Measurements from ENCODE around the gene ZBTB7C. TPM values are rescaled to one million over a fixed set of nuclear protein-coding genes. Genes with fewer than 3 reads are reported as not detected.
A peak's percentile ranks its signal among the peaks of the same experiment; 100 is the strongest.

The ZBTB7C gene
- total and polyA plus RNA-seq, 5 donors: 0.88 to 3.7 (median 2.0) TPM

DNA sequence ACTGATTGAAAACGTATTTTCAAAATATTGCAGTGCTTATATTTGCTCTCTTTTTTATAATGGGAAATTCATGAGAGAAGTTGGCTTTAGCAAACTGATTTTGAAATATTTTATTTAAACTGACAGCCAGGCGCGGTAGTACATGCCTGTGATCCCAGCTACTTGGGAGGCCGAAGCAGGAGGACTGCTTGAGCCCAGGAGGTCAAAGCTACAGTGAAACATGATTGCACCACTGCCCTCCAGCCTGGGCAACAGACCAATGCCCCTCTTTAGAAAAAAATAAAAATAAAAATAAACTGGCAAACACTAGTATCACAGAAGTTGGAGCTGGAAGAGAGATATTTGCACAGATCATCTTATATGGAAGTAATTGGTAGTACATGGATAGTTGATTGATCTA is 20.7 kb downstream of the ZBTB7C start:
- ATAC-seq: no peak

DNA sequence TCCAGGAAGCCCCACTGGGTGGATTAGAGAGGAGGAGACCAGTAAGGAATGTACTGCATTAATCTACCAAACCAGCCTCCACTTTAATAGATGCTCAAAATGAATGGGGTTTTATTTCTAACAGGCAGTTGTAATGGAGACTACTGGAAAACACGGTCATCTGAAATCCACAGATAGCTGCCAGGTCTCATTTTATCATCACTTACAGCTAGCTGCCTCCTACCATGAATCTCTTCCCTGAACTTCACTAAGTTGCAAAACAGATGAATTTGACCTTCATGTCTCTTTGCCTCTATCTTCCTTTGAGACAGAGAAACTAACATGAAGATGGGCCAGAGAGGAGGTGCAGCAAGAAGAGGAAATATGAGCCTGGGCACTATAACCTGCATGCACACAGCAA is 21.9 kb downstream of the ZBTB7C start:
- Histone ChIP-seq H3K4me3 (ENCODE audit: low read length) (no peak overlapping the region), H3K4me1 (ENCODE audit: control insufficient read depth, insufficient read depth, low read length) (no peaks in the 10 kb centered on the region), H3K27me3 (ENCODE audit: control insufficient read depth, insufficient read depth) (no peaks in the 10 kb centered on the region), H3K27ac (ENCODE audit: low read length) (no peak overlapping the region), H3K9me3 (ENCODE audit: control insufficient read depth, low read length) (no peaks in the 10 kb centered on the region)
- intact Hi-C loops (cut with DNase I): no loop called here
- ATAC-seq: no peak
- WGBS: 39% methylated on average over 1 of the region's 1 CpG
- DNase-seq: no peak

More for the DNA sequence above, 20.7 kb downstream of the ZBTB7C start:
- intact Hi-C loops (cut with DNase I): no loop called here
- Histone ChIP-seq H3K4me1 (ENCODE audit: control insufficient read depth, insufficient read depth, low read length) (no peaks in the 10 kb centered on the region), H3K4me3 (ENCODE audit: low read length) (no peak overlapping the region), H3K9me3 (ENCODE audit: control insufficient read depth, low read length) (no peaks in the 10 kb centered on the region), H3K27ac (ENCODE audit: low read length) (no peak overlapping the region), H3K27me3 (ENCODE audit: control insufficient read depth, insufficient read depth) (no peaks in the 10 kb centered on the region)
- DNase-seq: no peak
- WGBS: 93% methylated on average over 4 of the region's 4 CpGs

GRCh38 chr18:48385596-48385995 is 23.6 kb downstream of the ZBTB7C start:
- Histone ChIP-seq H3K4me1 (ENCODE audit: control insufficient read depth, insufficient read depth, low read length) (no peaks in the 10 kb centered on the region), H3K27ac (ENCODE audit: low read length) (no peak overlapping the region), H3K27me3 (ENCODE audit: control insufficient read depth, insufficient read depth) (no peaks in the 10 kb centered on the region), H3K9me3 (ENCODE audit: control insufficient read depth, low read length) (no peaks in the 10 kb centered on the region), H3K4me3 (ENCODE audit: low read length) (no peak overlapping the region)
- intact Hi-C loops (cut with DNase I): no loop called here
- ATAC-seq (no peak), DNase-seq (no peak)
- WGBS: 67% methylated on average over 12 of the region's 12 CpGs

- Histone ChIP-seq H3K27me3 (ENCODE audit: control insufficient read depth, insufficient read depth) (no peaks in the 10 kb centered on the region), H3K4me1 (ENCODE audit: control insufficient read depth, insufficient read depth, low read length) (peaks cover 4% of the 10 kb centered on the region), H3K4me3 (ENCODE audit: low read length) (no peak overlapping the region), H3K9me3 (ENCODE audit: control insufficient read depth, low read length) (no peaks in the 10 kb centered on the region), H3K27ac (ENCODE audit: low read length) (no peak overlapping the region)
- WGBS: 54% methylated on average over 3 of the region's 3 CpGs
- no peak for DNase-seq
- no peak for ATAC-seq
- intact Hi-C loops (cut with DNase I): no loop called here
Measured at GRCh38 chr18:48376934-48377333, 32.2 kb downstream of the ZBTB7C start.

- H3K4me1 ChIP-seq (ENCODE audit: control insufficient read depth, insufficient read depth, low read length): peaks cover 4% of the 10 kb centered on the region
- H3K27ac ChIP-seq (ENCODE audit: low read length): no peak overlapping the region
- no peaks in the 10 kb centered on the region for H3K9me3 ChIP-seq (ENCODE audit: control insufficient read depth, low read length)
- no peaks in the 10 kb centered on the region for H3K27me3 ChIP-seq (ENCODE audit: control insufficient read depth, insufficient read depth)
- ATAC-seq (no peak), DNase-seq (no peak)
- H3K4me3 ChIP-seq (ENCODE audit: low read length): no peak overlapping the region
- WGBS: 57% methylated on average over 6 of the region's 6 CpGs
- intact Hi-C loops (cut with DNase I): no loop called here
Measured at GRCh38 chr18:48376406-48376805, 32.8 kb downstream of the ZBTB7C start.

- DNase-seq (no peak), ATAC-seq (peak; percentile 72 to 78)
- H3K27me3 ChIP-seq (ENCODE audit: control insufficient read depth, insufficient read depth): no peaks in the 10 kb centered on the region
- H3K4me1 ChIP-seq (ENCODE audit: control insufficient read depth, insufficient read depth, low read length): peaks cover 4% of the 10 kb centered on the region
- H3K9me3 ChIP-seq (ENCODE audit: control insufficient read depth, low read length): no peaks in the 10 kb centered on the region
- no peak overlapping the region for H3K4me3 ChIP-seq (ENCODE audit: low read length)
- H3K27ac ChIP-seq (ENCODE audit: low read length): no peak overlapping the region
- intact Hi-C loops (cut with DNase I): no loop called here
- WGBS: 55% methylated on average over 7 of the region's 7 CpGs
Measured at GRCh38 chr18:48375150-48375800, 33.9 kb downstream of the ZBTB7C start.

GRCh38 chr18:48374423-48375149 is 34.6 kb downstream of the ZBTB7C start:
- WGBS: 56% methylated on average over 7 of the region's 7 CpGs
- Histone ChIP-seq H3K4me3 (ENCODE audit: low read length) (no peak overlapping the region), H3K4me1 (ENCODE audit: control insufficient read depth, insufficient read depth, low read length) (peaks cover 4% of the 10 kb centered on the region), H3K9me3 (ENCODE audit: control insufficient read depth, low read length) (no peaks in the 10 kb centered on the region), H3K27ac (ENCODE audit: low read length) (no peak overlapping the region), H3K27me3 (ENCODE audit: control insufficient read depth, insufficient read depth) (no peaks in the 10 kb centered on the region)
- ATAC-seq: peak; percentile 64 to 80
- DNase-seq: no peak
- intact Hi-C loops (cut with DNase I): no loop called here

DNA sequence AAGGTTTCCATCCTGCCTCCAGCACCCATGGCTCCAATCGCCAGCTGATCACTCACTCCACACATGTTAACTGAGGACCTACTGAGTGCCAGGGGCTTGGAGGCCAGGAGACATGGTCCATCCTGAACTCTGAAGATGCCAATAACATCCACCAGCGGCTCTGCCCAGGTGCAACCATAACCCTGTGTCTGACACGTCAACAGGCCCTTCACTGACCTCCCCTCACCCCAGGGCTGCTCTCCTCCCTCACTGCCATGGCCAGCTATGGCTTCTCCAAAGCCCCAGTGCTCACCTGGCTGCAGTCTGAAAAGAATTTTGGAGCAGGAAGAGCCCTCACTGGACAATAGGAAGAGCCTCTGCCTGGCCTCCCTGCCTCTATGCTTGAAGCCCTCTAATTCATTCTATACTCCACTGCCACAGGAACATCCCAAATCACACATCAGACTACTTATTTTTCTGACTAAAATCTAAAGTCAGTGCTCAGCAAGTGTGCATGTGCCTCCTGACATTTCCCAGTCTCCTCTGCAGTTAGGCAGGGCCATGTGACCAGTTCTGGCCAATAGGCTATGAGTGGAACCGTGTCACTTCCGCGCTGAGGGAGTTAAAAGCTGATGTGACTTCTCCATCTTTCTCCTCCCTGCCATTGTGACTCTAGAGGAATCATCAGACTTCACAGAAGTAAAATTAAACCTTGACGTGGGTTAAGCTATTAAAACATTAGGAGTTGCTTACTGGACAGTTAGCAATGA is 37.2 kb downstream of the ZBTB7C start:
- ATAC-seq: no peak
- H3K9me3 ChIP-seq (ENCODE audit: control insufficient read depth, low read length): no peaks in the 10 kb centered on the region
- DNase-seq: no peak
- no peak overlapping the region for H3K4me3 ChIP-seq (ENCODE audit: low read length)
- intact Hi-C loops (cut with DNase I): no loop called here
- no peaks in the 10 kb centered on the region for H3K27me3 ChIP-seq (ENCODE audit: control insufficient read depth, insufficient read depth)
- peaks cover 4% of the 10 kb centered on the region for H3K4me1 ChIP-seq (ENCODE audit: control insufficient read depth, insufficient read depth, low read length)
- H3K27ac ChIP-seq (ENCODE audit: low read length): no peak overlapping the region
- 91% methylated on average over 7 of the region's 7 CpGs for WGBS

GRCh38 chr18:48367557-48367956 is 41.6 kb downstream of the ZBTB7C start:
- Histone ChIP-seq H3K27ac (ENCODE audit: low read length) (no peak overlapping the region), H3K9me3 (ENCODE audit: control insufficient read depth, low read length) (no peaks in the 10 kb centered on the region), H3K27me3 (ENCODE audit: control insufficient read depth, insufficient read depth) (no peaks in the 10 kb centered on the region), H3K4me3 (ENCODE audit: low read length) (no peak overlapping the region), H3K4me1 (ENCODE audit: control insufficient read depth, insufficient read depth, low read length) (no peaks in the 10 kb centered on the region)
- DNase-seq: no peak
- WGBS: 66% methylated on average over 4 of the region's 4 CpGs
- intact Hi-C loops (cut with DNase I): no loop called here
- no peak for ATAC-seq

- DNase-seq (no peak), ATAC-seq (no peak)
- no peak overlapping the region for H3K27ac ChIP-seq (ENCODE audit: low read length)
- H3K9me3 ChIP-seq (ENCODE audit: control insufficient read depth, low read length): no peaks in the 10 kb centered on the region
- no peaks in the 10 kb centered on the region for H3K27me3 ChIP-seq (ENCODE audit: control insufficient read depth, insufficient read depth)
- no peaks in the 10 kb centered on the region for H3K4me1 ChIP-seq (ENCODE audit: control insufficient read depth, insufficient read depth, low read length)
- H3K4me3 ChIP-seq (ENCODE audit: low read length): no peak overlapping the region
- intact Hi-C loops (cut with DNase I): no loop called here
Measured at GRCh38 chr18:48365965-48366364, 43.2 kb downstream of the ZBTB7C start.

DNA sequence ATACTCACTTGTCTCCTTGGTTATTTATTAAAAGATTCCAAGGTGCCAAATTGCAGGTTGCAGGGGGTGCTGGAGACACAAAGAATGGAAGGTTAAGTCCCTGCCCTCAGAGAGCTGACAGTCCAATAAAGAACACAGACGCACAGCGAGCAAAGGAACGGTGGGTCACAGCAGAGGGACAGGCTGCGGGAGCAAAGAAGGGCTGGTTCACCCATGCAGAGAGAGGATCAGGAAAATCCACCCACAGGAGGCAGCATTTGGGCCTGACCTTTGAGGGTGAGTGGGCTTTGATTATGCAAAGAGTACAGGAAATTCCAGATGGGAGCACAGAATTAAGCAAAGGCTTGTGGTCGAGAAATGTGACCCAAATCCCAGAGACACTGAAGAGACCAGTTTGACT is 45.0 kb downstream of the ZBTB7C start:
- DNase-seq: no peak

More for the DNA sequence above, 45.0 kb downstream of the ZBTB7C start:
- Histone ChIP-seq H3K4me3 (ENCODE audit: low read length) (no peak overlapping the region), H3K27me3 (ENCODE audit: control insufficient read depth, insufficient read depth) (no peaks in the 10 kb centered on the region), H3K27ac (ENCODE audit: low read length) (no peak overlapping the region), H3K4me1 (ENCODE audit: control insufficient read depth, insufficient read depth, low read length) (no peaks in the 10 kb centered on the region), H3K9me3 (ENCODE audit: control insufficient read depth, low read length) (no peaks in the 10 kb centered on the region)
- intact Hi-C loops (cut with DNase I): no loop called here
- 89% methylated on average over 5 of the region's 5 CpGs for WGBS
- no peak for ATAC-seq

Measured in right cardiac atrium (tissue), 5 donors.